Loucy (cell line): Measurements from ENCODE around the gene CFAP52.

Experiments used
- H2AFZ ChIP-seq: fragments of 200-600 bp; sonication (generic); 2 replicates; pipeline ENCODE4 v1.6.0; 2016; ENCODE audit warnings: antibody characterized with exemption, mild to moderate bottlenecking, low read length, moderate library complexity
- H3F3A ChIP-seq: fragments of 200-600 bp; 2 replicates; pipeline ENCODE4 v1.6.0; 2016; ENCODE audit warnings: antibody characterized with exemption, low read depth, mild to moderate bottlenecking
- H3K27me3 ChIP-seq: fragments of 200-600 bp; sonication (generic); 2 replicates; pipeline ENCODE4 v1.6.1; 2014; ENCODE audit warnings: low read length, mild to moderate bottlenecking; ENCODE audit not compliant: insufficient read depth, poor library complexity, severe bottlenecking
- H3K36me3 ChIP-seq: fragments of 200-600 bp; sonication (generic); 2 replicates; pipeline ENCODE4 v1.6.1; 2016; ENCODE audit warnings: low read length; ENCODE audit not compliant: insufficient read depth
- H3K4me1 ChIP-seq: fragments of 200-600 bp; sonication (generic); 2 replicates; pipeline ENCODE4 v1.5.1; 2014; ENCODE audit warnings: low read length, mild to moderate bottlenecking; ENCODE audit not compliant: insufficient read depth, poor library complexity, severe bottlenecking
- H3K4me2 ChIP-seq: fragments of 200-600 bp; sonication (generic); 2 replicates; pipeline ENCODE4 v1.6.0; 2014; ENCODE audit warnings: antibody characterized with exemption, low read length, low read depth, mild to moderate bottlenecking; ENCODE audit not compliant: poor library complexity, severe bottlenecking
- H3K4me3 ChIP-seq: fragments of 200-600 bp; sonication (generic); 2 replicates; pipeline ENCODE4 v1.5.1; 2014; ENCODE audit warnings: low read length, mild to moderate bottlenecking, mixed read lengths; ENCODE audit not compliant: poor library complexity, severe bottlenecking
- H3K79me2 ChIP-seq: fragments of 200-600 bp; sonication (generic); 2 replicates; pipeline ENCODE4 v1.6.1; 2014; ENCODE audit warnings: low read length; ENCODE audit not compliant: insufficient read depth
- H3K9ac ChIP-seq: fragments of 200-600 bp; sonication (generic); 2 replicates; pipeline ENCODE4 v1.6.0; 2014; ENCODE audit warnings: mild to moderate bottlenecking, low read depth, low read length, moderate library complexity; ENCODE audit not compliant: poor library complexity, severe bottlenecking
- H3K9me2 ChIP-seq: fragments of 200-600 bp; sonication (generic); replicated peaks from 2 replicates; pipeline ENCODE4 v1.6.1; 2016; ENCODE audit warnings: low read depth, low read length, mixed read lengths
- H3K9me3 ChIP-seq: fragments of 200-600 bp; sonication (generic); 2 replicates; pipeline ENCODE4 v1.6.1; 2014; ENCODE audit warnings: mild to moderate bottlenecking, antibody characterized with exemption, low read length, low read depth; ENCODE audit not compliant: insufficient read depth
- H4K20me1 ChIP-seq: fragments of 200-600 bp; sonication (generic); 2 replicates; pipeline ENCODE4 v1.6.0; 2014; ENCODE audit warnings: antibody characterized with exemption, low read length, mild to moderate bottlenecking; ENCODE audit not compliant: insufficient read depth, poor library complexity, severe bottlenecking
- CTCF ChIP-seq: fragments of 200-600 bp; sonication (generic); conservative IDR thresholded peaks from 2 replicates; pipeline ENCODE4 v1.5.1; 2014; ENCODE audit warnings: mild to moderate bottlenecking, antibody characterized with exemption, low read length
- EZH2phosphoT487 ChIP-seq: fragments of 200-600 bp; IDR thresholded peaks from 2 replicates; pipeline ENCODE4 v1.6.1; 2018; ENCODE audit warnings: antibody characterized with exemption, mild to moderate bottlenecking, moderate library complexity, borderline replicate concordance

Gene CFAP52

DNA sequence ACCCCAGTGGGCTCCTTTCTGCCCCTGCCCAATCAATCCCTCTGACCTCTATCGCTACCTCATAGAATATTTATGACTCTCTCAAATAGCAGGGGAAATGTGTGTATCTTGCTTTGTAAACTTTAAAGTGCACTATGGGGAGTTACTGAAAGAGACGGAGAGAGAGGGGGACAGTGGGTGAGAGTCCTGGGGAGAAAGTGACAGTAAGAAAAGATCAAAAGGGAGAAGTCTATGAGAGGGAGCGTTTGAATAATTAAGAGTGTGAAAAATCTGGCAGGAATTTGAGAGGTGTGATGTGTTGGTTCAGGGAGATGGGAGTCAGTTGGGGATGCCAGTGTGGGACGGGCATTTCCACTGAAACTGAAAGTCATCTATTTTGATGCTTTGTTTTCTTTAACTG lies 101.5 kb downstream of the CFAP52 start:
- no peak overlapping the region for H3K9ac ChIP-seq
- H3K9me3 ChIP-seq, result peaks cover 9% of the 10 kb centered on the region; the same call in 1 of the 2 replicates
- no peaks in the 10 kb centered on the region for H3K27me3 ChIP-seq
- H3K4me2 ChIP-seq, result no peak overlapping the region
- H2AFZ ChIP-seq, result no peak overlapping the region
- H3K4me3 ChIP-seq, result no peak overlapping the region
- no peaks in the 10 kb centered on the region for H4K20me1 ChIP-seq
- H3K79me2 ChIP-seq, result no peaks in the 10 kb centered on the region
- H3K36me3 ChIP-seq, result peaks cover 23% of the 10 kb centered on the region
- no peaks in the 10 kb centered on the region for H3K4me1 ChIP-seq
- TF ChIP-seq CTCF, result no peak
- no peak for TF ChIP-seq EZH2phosphoT487
- H3K9me2 ChIP-seq, result no peaks in the 10 kb centered on the region
- H3F3A ChIP-seq, result no peaks in the 10 kb centered on the region

- Histone ChIP-seq H3K9ac (no peak overlapping the region), H3K4me3 (no peak overlapping the region), H3K36me3 (peaks cover 16% of the 10 kb centered on the region), H3K27me3 (no peaks in the 10 kb centered on the region), H4K20me1 (no peaks in the 10 kb centered on the region), H2AFZ (no peak overlapping the region), H3K9me2 (no peaks in the 10 kb centered on the region), H3K4me2 (no peak overlapping the region), H3K79me2 (no peaks in the 10 kb centered on the region), H3K4me1 (no peaks in the 10 kb centered on the region), H3K9me3 (peaks cover 6% of the 10 kb centered on the region; the same call in 1 of the 2 replicates), H3F3A (no peaks in the 10 kb centered on the region)
- TF ChIP-seq CTCF (no peak), EZH2phosphoT487 (no peak)
Measured at GRCh38 chr17:9684955-9685621, 108.6 kb downstream of the CFAP52 start.
